ENCODE data around the gene HES7. TPM values are rescaled to one million over a fixed set of nuclear protein-coding genes. Genes with fewer than 3 reads are reported as not detected.

HES7 gene
- total and polyA plus RNA-seq, 8 donors = 0.58 to 0.92 TPM; not detected in 6

DNA sequence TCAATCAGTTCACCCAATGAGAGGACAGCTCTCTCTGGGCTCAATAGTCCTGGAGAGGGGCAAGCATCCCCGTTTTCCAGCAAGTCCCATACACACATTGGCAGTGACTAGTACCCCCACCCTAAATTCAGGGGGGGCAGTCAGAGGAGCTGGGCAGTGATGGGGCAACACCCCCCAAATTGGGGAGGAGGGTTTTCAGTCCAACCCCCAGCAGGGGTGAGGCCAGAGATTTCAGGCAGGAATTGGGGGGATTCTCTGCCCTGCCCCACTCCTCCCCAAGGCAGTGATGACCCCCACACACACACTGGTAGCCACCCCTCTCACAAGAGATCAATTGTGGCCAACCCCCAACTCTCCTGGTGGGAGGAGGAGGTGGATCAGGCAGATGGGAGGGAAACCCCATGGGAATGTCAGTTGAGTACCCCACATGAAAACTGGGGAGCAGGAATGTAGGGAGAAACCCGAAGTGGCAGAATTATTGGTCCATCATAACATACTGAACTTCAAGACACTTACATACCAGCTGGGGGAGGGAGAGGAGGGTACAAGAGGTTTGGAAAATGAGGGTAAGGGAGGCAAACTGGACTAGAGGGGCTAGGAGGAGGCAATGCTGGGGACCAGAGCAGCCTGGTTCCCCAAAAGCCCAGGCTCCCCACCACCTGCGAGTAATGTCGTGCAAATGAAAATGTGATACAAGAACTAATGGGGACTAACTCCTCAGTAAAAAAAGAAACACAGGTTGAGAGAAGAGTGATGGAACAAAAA is 35.7 kb upstream of the HES7 start:
- Histone ChIP-seq H3K4me3 (peak overlapping the region in 1 of 4 donors; percentile 9), H3K27me3 (no peaks in the 10 kb centered on the region), H3K27ac (peak overlapping the region; percentile 19 to 100 (median 99)), H3K36me3 (peaks cover 18 to 41% (median 26%) of the 10 kb centered on the region in 4 donors), H3K4me1 (peaks cover 51 to 78% (median 64%) of the 10 kb centered on the region in 4 donors), H3K9me3 (no peaks in the 10 kb centered on the region)
- intact Hi-C loops (cut with DNase I; ENCODE audit: low total_unique reads) = no loop called here
- DNase-seq = peak in 1 of 2 donors; percentile 20
- 67 to 80% (median 70%) methylated on average over 4 of the region's 4 CpGs for WGBS, 5 donors
- TF ChIP-seq POLR2AphosphoS5 (IDR thresholded peaks at IDR 0.05) (no peak), POLR2A (IDR thresholded peaks at IDR 0.05) (no peak), EP300 (IDR thresholded peaks at IDR 0.05) (no peak)
- TF ChIP-seq, protein P1, sequence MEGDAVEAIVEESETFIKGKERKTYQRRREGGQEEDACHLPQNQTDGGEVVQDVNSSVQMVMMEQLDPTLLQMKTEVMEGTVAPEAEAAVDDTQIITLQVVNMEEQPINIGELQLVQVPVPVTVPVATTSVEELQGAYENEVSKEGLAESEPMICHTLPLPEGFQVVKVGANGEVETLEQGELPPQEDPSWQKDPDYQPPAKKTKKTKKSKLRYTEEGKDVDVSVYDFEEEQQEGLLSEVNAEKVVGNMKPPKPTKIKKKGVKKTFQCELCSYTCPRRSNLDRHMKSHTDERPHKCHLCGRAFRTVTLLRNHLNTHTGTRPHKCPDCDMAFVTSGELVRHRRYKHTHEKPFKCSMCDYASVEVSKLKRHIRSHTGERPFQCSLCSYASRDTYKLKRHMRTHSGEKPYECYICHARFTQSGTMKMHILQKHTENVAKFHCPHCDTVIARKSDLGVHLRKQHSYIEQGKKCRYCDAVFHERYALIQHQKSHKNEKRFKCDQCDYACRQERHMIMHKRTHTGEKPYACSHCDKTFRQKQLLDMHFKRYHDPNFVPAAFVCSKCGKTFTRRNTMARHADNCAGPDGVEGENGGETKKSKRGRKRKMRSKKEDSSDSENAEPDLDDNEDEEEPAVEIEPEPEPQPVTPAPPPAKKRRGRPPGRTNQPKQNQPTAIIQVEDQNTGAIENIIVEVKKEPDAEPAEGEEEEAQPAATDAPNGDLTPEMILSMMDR (IDR thresholded peaks at IDR 0.05) = no peak

DNA sequence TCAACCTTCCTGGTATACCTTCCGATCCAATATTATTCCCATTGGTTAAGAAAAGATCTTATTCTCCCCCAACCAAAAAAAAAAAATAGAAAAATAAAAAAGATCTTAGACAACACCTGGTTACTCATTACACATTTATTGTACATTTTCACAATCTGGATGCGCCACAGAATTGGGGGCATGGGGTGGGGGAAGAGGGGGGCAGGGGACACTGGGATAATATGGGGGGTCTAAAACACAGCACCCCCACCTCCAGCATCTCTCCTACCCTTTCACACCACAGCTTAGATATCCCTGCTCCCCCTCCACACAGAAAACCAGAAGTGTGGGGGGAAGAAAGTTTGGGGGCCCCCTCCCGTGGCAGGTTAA is 35.1 kb upstream of the HES7 start:
- intact Hi-C loops (cut with DNase I; ENCODE audit: low total_unique reads) = no loop called here
- H3K9me3 ChIP-seq = no peaks in the 10 kb centered on the region
- H3K36me3 ChIP-seq = peaks cover 18 to 41% (median 26%) of the 10 kb centered on the region in 4 donors
- peak overlapping the region; percentile 19 to 100 (median 99) for H3K27ac ChIP-seq
- DNase-seq = peak in 1 of 2 donors; percentile 11
- WGBS, 5 donors = 56 to 62% (median 58%) methylated on average over 3 of the region's 3 CpGs
- H3K27me3 ChIP-seq = no peaks in the 10 kb centered on the region
- TF ChIP-seq EP300 (IDR thresholded peaks at IDR 0.05) (no peak), POLR2A (IDR thresholded peaks at IDR 0.05) (no peak), POLR2AphosphoS5 (IDR thresholded peaks at IDR 0.05) (no peak)
- TF ChIP-seq, protein P1 (IDR thresholded peaks at IDR 0.05) = no peak
- peaks cover 46 to 74% (median 59%) of the 10 kb centered on the region in 4 donors for H3K4me1 ChIP-seq
- peak overlapping the region in 1 of 4 donors; percentile 9 for H3K4me3 ChIP-seq

- DNase-seq = peak; percentile 96 to 97
- no peaks in the 10 kb centered on the region for H3K9me3 ChIP-seq
- peaks cover 19 to 41% (median 26%) of the 10 kb centered on the region in 4 donors for H3K36me3 ChIP-seq
- TF ChIP-seq POLR2AphosphoS5 (IDR thresholded peaks at IDR 0.05) (peak; percentile 66 to 84 (median 74)), EP300 (IDR thresholded peaks at IDR 0.05) (no peak), POLR2A (IDR thresholded peaks at IDR 0.05) (no peak)
- TF ChIP-seq, protein P1 (IDR thresholded peaks at IDR 0.05) = peak in 5 of 7 experiments; percentile 88 to 98 (median 97)
- 40 to 43% (median 42%) methylated on average over 17 to 20 of the region's 20 CpGs for WGBS, 5 donors
- no peak overlapping the region for H3K4me3 ChIP-seq
- intact Hi-C loops (cut with DNase I; ENCODE audit: low total_unique reads) = no loop called here
- H3K27ac ChIP-seq = peak overlapping the region; percentile 69 to 100 (median 99)
- H3K4me1 ChIP-seq = peaks cover 46 to 72% (median 58%) of the 10 kb centered on the region in 4 donors
- no peaks in the 10 kb centered on the region for H3K27me3 ChIP-seq
These were observed 34.5 kb upstream of the HES7 start for GRCh38 chr17:8158267-8159031.

DNA sequence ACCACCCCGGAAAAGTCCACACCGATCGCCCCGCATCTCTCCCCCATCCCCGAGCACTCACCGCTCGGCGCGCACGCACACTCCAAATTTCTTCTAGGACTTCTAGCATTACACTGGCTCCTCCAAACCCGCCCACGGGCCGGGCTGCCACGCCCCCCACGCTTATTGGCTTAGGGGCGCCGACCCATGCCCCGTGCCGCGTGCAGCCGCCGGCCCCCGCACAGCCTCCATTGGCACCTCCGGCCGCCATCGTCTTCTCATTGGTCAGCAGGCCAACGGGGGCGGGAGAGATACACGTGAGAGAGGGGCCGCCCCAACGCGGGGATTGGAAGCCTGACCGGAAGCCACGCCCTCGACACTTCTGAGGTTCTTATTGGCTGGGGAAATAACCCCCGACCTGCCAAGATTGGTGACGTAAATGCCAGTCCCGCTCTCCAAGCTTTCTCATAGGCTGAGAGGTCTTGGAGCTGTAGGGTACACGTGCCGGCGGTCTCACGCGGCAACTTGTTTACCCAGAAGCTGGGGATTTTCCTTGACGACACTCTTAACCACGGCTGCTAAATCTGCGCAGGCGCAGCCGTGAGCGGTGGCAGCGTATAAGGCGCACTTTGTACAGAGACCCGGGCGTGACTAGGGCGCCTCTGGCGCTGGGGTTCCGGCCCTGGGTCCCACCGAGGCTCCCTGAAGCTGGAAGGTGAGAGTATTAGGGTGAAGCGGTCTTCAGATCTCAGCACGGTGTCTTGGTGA is 32.5 kb upstream of the HES7 start:
- DNase-seq = peak; percentile 100
- WGBS, 5 donors = 0 to 1% (median 1%) methylated on average over 52 to 59 of the region's 59 CpGs
- intact Hi-C loops (cut with DNase I; ENCODE audit: low total_unique reads) = no loop called here
- Histone ChIP-seq H3K27me3 (no peaks in the 10 kb centered on the region), H3K4me1 (peaks cover 46 to 76% (median 62%) of the 10 kb centered on the region in 4 donors), H3K36me3 (peaks cover 26 to 43% (median 30%) of the 10 kb centered on the region in 4 donors), H3K4me3 (peak overlapping the region; percentile 66 to 91 (median 76)), H3K9me3 (no peaks in the 10 kb centered on the region), H3K27ac (peak overlapping the region; percentile 96 to 100 (median 100))
- TF ChIP-seq POLR2A (IDR thresholded peaks at IDR 0.05) (peak in 3 of 4 donors; percentile 99 to 100 (median 100)), EP300 (IDR thresholded peaks at IDR 0.05) (peak; percentile 83), POLR2AphosphoS5 (IDR thresholded peaks at IDR 0.05) (peak; percentile 100)
- TF ChIP-seq, protein P1 (IDR thresholded peaks at IDR 0.05) = peak in 1 of 7 experiments; percentile 20

All from stomach (tissue), 9 donors.